ENCODE data around the gene MAML3.

DNA sequence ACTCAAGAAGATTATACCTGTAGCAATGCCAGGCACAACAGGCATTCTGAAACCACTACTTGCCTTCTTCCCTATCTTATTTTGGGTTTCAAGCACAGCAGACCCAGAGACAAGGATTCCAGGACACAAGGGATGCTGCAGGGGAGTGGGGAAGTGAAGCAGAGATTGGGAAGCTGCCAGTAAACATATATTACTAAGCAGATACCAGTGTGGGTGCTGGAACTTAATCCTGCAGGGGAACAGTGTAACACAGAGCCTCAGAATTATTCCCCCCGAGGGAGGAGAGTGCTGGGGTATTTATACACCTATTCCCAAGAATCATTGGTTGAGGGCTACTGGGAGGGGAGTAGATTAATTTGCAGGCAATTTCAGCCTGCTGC, 33.3 kb upstream of the MAML3 start:
- TF ChIP-seq, protein P1, sequence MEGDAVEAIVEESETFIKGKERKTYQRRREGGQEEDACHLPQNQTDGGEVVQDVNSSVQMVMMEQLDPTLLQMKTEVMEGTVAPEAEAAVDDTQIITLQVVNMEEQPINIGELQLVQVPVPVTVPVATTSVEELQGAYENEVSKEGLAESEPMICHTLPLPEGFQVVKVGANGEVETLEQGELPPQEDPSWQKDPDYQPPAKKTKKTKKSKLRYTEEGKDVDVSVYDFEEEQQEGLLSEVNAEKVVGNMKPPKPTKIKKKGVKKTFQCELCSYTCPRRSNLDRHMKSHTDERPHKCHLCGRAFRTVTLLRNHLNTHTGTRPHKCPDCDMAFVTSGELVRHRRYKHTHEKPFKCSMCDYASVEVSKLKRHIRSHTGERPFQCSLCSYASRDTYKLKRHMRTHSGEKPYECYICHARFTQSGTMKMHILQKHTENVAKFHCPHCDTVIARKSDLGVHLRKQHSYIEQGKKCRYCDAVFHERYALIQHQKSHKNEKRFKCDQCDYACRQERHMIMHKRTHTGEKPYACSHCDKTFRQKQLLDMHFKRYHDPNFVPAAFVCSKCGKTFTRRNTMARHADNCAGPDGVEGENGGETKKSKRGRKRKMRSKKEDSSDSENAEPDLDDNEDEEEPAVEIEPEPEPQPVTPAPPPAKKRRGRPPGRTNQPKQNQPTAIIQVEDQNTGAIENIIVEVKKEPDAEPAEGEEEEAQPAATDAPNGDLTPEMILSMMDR (IDR thresholded peaks at IDR 0.05; ENCODE audit: low read depth, low read length), result no peak
- no peak for TF ChIP-seq POLR2A (IDR thresholded peaks at IDR 0.05; ENCODE audit: extremely low read depth, insufficient read length)

All from NB4 (cell line).